ENCODE results near the gene RAMP1.

DNA sequence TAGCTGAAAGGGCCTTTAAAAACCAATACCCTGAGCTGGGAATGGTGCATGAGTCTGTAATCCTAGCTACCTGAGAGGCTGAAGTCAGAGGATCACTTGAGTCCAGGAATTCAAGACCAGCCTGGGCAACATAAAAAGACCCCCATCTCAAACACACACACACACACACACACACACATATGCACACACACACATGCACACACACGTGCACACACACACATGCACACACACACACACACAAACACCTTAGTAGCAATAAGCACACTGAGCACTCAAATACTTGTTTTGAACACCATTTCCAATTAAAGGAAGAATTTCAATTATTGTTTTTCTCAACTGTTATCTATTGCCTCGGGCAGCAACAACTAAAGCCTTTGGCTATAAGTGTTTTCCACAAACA, 81.8 kb downstream of the RAMP1 start:
- TF ChIP-seq, protein P1, sequence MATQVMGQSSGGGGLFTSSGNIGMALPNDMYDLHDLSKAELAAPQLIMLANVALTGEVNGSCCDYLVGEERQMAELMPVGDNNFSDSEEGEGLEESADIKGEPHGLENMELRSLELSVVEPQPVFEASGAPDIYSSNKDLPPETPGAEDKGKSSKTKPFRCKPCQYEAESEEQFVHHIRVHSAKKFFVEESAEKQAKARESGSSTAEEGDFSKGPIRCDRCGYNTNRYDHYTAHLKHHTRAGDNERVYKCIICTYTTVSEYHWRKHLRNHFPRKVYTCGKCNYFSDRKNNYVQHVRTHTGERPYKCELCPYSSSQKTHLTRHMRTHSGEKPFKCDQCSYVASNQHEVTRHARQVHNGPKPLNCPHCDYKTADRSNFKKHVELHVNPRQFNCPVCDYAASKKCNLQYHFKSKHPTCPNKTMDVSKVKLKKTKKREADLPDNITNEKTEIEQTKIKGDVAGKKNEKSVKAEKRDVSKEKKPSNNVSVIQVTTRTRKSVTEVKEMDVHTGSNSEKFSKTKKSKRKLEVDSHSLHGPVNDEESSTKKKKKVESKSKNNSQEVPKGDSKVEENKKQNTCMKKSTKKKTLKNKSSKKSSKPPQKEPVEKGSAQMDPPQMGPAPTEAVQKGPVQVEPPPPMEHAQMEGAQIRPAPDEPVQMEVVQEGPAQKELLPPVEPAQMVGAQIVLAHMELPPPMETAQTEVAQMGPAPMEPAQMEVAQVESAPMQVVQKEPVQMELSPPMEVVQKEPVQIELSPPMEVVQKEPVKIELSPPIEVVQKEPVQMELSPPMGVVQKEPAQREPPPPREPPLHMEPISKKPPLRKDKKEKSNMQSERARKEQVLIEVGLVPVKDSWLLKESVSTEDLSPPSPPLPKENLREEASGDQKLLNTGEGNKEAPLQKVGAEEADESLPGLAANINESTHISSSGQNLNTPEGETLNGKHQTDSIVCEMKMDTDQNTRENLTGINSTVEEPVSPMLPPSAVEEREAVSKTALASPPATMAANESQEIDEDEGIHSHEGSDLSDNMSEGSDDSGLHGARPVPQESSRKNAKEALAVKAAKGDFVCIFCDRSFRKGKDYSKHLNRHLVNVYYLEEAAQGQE (IDR thresholded peaks at IDR 0.05): no peak
- TF ChIP-seq, protein P2, sequence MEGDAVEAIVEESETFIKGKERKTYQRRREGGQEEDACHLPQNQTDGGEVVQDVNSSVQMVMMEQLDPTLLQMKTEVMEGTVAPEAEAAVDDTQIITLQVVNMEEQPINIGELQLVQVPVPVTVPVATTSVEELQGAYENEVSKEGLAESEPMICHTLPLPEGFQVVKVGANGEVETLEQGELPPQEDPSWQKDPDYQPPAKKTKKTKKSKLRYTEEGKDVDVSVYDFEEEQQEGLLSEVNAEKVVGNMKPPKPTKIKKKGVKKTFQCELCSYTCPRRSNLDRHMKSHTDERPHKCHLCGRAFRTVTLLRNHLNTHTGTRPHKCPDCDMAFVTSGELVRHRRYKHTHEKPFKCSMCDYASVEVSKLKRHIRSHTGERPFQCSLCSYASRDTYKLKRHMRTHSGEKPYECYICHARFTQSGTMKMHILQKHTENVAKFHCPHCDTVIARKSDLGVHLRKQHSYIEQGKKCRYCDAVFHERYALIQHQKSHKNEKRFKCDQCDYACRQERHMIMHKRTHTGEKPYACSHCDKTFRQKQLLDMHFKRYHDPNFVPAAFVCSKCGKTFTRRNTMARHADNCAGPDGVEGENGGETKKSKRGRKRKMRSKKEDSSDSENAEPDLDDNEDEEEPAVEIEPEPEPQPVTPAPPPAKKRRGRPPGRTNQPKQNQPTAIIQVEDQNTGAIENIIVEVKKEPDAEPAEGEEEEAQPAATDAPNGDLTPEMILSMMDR (IDR thresholded peaks at IDR 0.05; ENCODE audit: low read depth, low read length, missing input control): no peak
- TF ChIP-seq GABPA (IDR thresholded peaks at IDR 0.05 in 1 of 2, conservative IDR thresholded peaks at IDR 0.05 in 1 of 2) (no peak), SP1 (IDR thresholded peaks at IDR 0.05) (no peak), HNF4A (conservative IDR thresholded peaks at IDR 0.05) (no peak), YY1 (IDR thresholded peaks at IDR 0.05) (no peak)
- TF ChIP-seq, protein P3, sequence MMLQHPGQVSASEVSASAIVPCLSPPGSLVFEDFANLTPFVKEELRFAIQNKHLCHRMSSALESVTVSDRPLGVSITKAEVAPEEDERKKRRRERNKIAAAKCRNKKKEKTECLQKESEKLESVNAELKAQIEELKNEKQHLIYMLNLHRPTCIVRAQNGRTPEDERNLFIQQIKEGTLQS (IDR thresholded peaks at IDR 0.05): no peak
- TF ChIP-seq, protein P4, sequence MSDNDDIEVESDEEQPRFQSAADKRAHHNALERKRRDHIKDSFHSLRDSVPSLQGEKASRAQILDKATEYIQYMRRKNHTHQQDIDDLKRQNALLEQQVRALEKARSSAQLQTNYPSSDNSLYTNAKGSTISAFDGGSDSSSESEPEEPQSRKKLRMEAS (IDR thresholded peaks at IDR 0.05): no peak

All from liver (tissue), 3 donors.